ENCODE measurements around the gene SART3. TPM values are rescaled to one million over a fixed set of nuclear protein-coding genes. Genes with fewer than 3 reads are reported as not detected.
A peak's percentile ranks its signal among the peaks of the same experiment; 100 is the strongest.
"Not testable (repeated sequence)": the region's sequence is repeated elsewhere in the genome, so short reads cannot be mapped to it uniquely, and the experiment has no call there.

Gene SART3
- total RNA-seq, 1 donor from 2014 or later: 74.5 TPM

- Mint-ChIP-seq H3K27ac (peak overlapping the region; percentile 100), H3K27me3 (no peaks in the 10 kb centered on the region), H3K36me3 (ENCODE audit: insufficient read depth) (no peaks in the 10 kb centered on the region), H3K4me3 (ENCODE audit: low read depth) (peak overlapping the region; percentile 100), H3K4me1 (ENCODE audit: low read depth) (peaks cover 24% of the 10 kb centered on the region), H3K9me3 (ENCODE audit: low read depth) (no peaks in the 10 kb centered on the region)
- TF ChIP-seq CTCF (IDR thresholded peaks at IDR 0.05; ENCODE audit: unreplicated experiment): no peak
- DNase-seq (ENCODE audit: low spot score, unreplicated experiment): no peak
Observed at GRCh38 chr12:108559748-108560147, 1.2 kb downstream of the SART3 start.

- peak overlapping the region; percentile 100 for H3K4me3 Mint-ChIP-seq (ENCODE audit: low read depth)
- H3K36me3 Mint-ChIP-seq (ENCODE audit: insufficient read depth): no peaks in the 10 kb centered on the region
- H3K4me1 Mint-ChIP-seq (ENCODE audit: low read depth): peaks cover 24% of the 10 kb centered on the region
- TF ChIP-seq CTCF (IDR thresholded peaks at IDR 0.05; ENCODE audit: unreplicated experiment): no peak
- H3K27me3 Mint-ChIP-seq: no peaks in the 10 kb centered on the region
- peak overlapping the region; percentile 84 for H3K27ac Mint-ChIP-seq
- no peak for DNase-seq (ENCODE audit: low spot score, unreplicated experiment)
- H3K9me3 Mint-ChIP-seq (ENCODE audit: low read depth): no peaks in the 10 kb centered on the region
Observed at GRCh38 chr12:108559007-108559655, 1.8 kb downstream of the SART3 start.

- H3K9me3 Mint-ChIP-seq (ENCODE audit: low read depth); H3K4me3 Mint-ChIP-seq (ENCODE audit: low read depth); H3K27me3 Mint-ChIP-seq; H3K27ac Mint-ChIP-seq; DNase-seq (ENCODE audit: low spot score, unreplicated experiment); H3K36me3 Mint-ChIP-seq (ENCODE audit: insufficient read depth): not testable (repeated sequence)
- peaks cover 12% of the 10 kb centered on the region for H3K4me1 Mint-ChIP-seq (ENCODE audit: low read depth)
Observed at GRCh38 chr12:108555383-108555782, 5.6 kb downstream of the SART3 start.

GRCh38 chr12:108553799-108554198 is 7.2 kb downstream of the SART3 start:
- H3K4me1 Mint-ChIP-seq (ENCODE audit: low read depth): peaks cover 1% of the 10 kb centered on the region
- no peaks in the 10 kb centered on the region for H3K9me3 Mint-ChIP-seq (ENCODE audit: low read depth)
- no peaks in the 10 kb centered on the region for H3K36me3 Mint-ChIP-seq (ENCODE audit: insufficient read depth)
- H3K27ac Mint-ChIP-seq: peak overlapping the region; percentile 71
- no peaks in the 10 kb centered on the region for H3K27me3 Mint-ChIP-seq
- no peak for DNase-seq (ENCODE audit: low spot score, unreplicated experiment)
- no peak for TF ChIP-seq CTCF (IDR thresholded peaks at IDR 0.05; ENCODE audit: unreplicated experiment)
- H3K4me3 Mint-ChIP-seq (ENCODE audit: low read depth): no peak overlapping the region

GRCh38 chr12:108551535-108551934 is 9.4 kb downstream of the SART3 start:
- Mint-ChIP-seq H3K36me3 (ENCODE audit: insufficient read depth) (peaks cover 8% of the 10 kb centered on the region), H3K4me3 (ENCODE audit: low read depth) (no peak overlapping the region), H3K9me3 (ENCODE audit: low read depth) (no peaks in the 10 kb centered on the region), H3K27me3 (no peaks in the 10 kb centered on the region), H3K4me1 (ENCODE audit: low read depth) (peaks cover 1% of the 10 kb centered on the region), H3K27ac (peak overlapping the region; percentile 77)
- DNase-seq (ENCODE audit: low spot score, unreplicated experiment): no peak
- TF ChIP-seq CTCF (IDR thresholded peaks at IDR 0.05; ENCODE audit: unreplicated experiment): no peak

GRCh38 chr12:108548954-108549521 is 11.9 kb downstream of the SART3 start:
- no peak for TF ChIP-seq CTCF (IDR thresholded peaks at IDR 0.05; ENCODE audit: unreplicated experiment)
- H3K4me3 Mint-ChIP-seq (ENCODE audit: low read depth): no peak overlapping the region
- peak overlapping the region; percentile 20 for H3K27ac Mint-ChIP-seq
- H3K4me1 Mint-ChIP-seq (ENCODE audit: low read depth): no peaks in the 10 kb centered on the region
- no peak for DNase-seq (ENCODE audit: low spot score, unreplicated experiment)
- H3K36me3 Mint-ChIP-seq (ENCODE audit: insufficient read depth): peaks cover 16% of the 10 kb centered on the region
- H3K9me3 Mint-ChIP-seq (ENCODE audit: low read depth): no peaks in the 10 kb centered on the region
- no peaks in the 10 kb centered on the region for H3K27me3 Mint-ChIP-seq

All from progenitor cell of endocrine pancreas (in vitro differentiated cells).